AG08396 (cell line): ENCODE results near the gene RASSF7.

ENCODE experiments used
- DNase-seq: peaks from one replicate; pipeline ENCODE4 v3.0.0; 2012; ENCODE audit warnings: low spot score, mixed read lengths

Gene RASSF7

GRCh38 chr11:610146-610801 lies 49.5 kb downstream of the RASSF7 start:
- DNase-seq = no peak

- no peak for DNase-seq
Observed at GRCh38 chr11:611001-611996, 50.5 kb downstream of the RASSF7 start.

GRCh38 chr11:612201-612960 lies 51.6 kb downstream of the RASSF7 start:
- no peak for DNase-seq

GRCh38 chr11:612961-613300 lies 52.2 kb downstream of the RASSF7 start:
- DNase-seq = no peak

- no peak for DNase-seq
Observed at GRCh38 chr11:613369-613968, 52.7 kb downstream of the RASSF7 start.
